HepG2 (cell line): Measurements from ENCODE around the gene DUS3L. TPM values are rescaled to one million over a fixed set of nuclear protein-coding genes. Genes with fewer than 3 reads are reported as not detected.
A peak's percentile ranks its signal among the peaks of the same experiment; 100 is the strongest.

Experiments used
- ARID4A ChIP-seq: sonication (generic); formaldehyde crosslinking; IDR thresholded peaks from 2 replicates; pipeline ENCODE4 v1.5.0; 2020; ENCODE audit warnings: mild to moderate bottlenecking, missing genetic modification reagents, borderline replicate concordance
- ASH2L ChIP-seq: fragments of 300-600, 200-600 bp; sonication (generic); IDR thresholded peaks from 2 replicates; pipeline ENCODE4 v1.7.0; 2017; ENCODE audit warnings: low read depth, mild to moderate bottlenecking, moderate library complexity, mixed read lengths, low read length; ENCODE audit not compliant: insufficient read length
- CREM ChIP-seq, 2 experiments: sonication (generic) in 1 of 2; formaldehyde crosslinking in 1 of 2; IDR thresholded peaks; 2 replicates each; pipeline versions ENCODE4 v1.4.0 to v1.6.1; 2016 to 2020; ENCODE audit warnings: antibody characterized with exemption in 1 of 2, mild to moderate bottlenecking in 1 of 2, missing genetic modification reagents in 1 of 2
- DMAP1 ChIP-seq: IDR thresholded peaks from 2 replicates; pipeline ENCODE4 v1.6.1; 2016
- EP300 ChIP-seq, 3 experiments: sonication (generic) in 1 of 3; formaldehyde crosslinking in 1 of 3; IDR thresholded peaks; 2 replicates each; pipeline versions ENCODE4 v1.5.1 to v1.6.1; 2011 to 2020; ENCODE audit warnings: low read depth in 2 of 3, low read length in 2 of 3, borderline replicate concordance in 1 of 3, improper control_type of control experiment in 1 of 3, mild to moderate bottlenecking in 1 of 3, missing genetic modification reagents in 1 of 3, moderate library complexity in 1 of 3
- ERF ChIP-seq: IDR thresholded peaks from 2 replicates; pipeline ENCODE4 v1.6.1; 2018; ENCODE audit warnings: missing biosample characterization, missing genetic modification reagents
- FOXK1 ChIP-seq: sonication (generic); formaldehyde crosslinking; IDR thresholded peaks from 2 replicates; pipeline ENCODE4 v1.4.0; 2020; ENCODE audit warnings: low read depth, missing genetic modification reagents, borderline replicate concordance
- GABPA ChIP-seq, 2 experiments: IDR thresholded peaks; 2 replicates each; pipeline ENCODE4 v1.6.1; 2011 to 2016; ENCODE audit warnings: low read depth in 2 of 2, low read length in 1 of 2, missing biosample characterization in 1 of 2, missing genetic modification characterization in 1 of 2
- HDAC1 ChIP-seq: sonication (generic); formaldehyde crosslinking; IDR thresholded peaks from 2 replicates; pipeline ENCODE4 v1.5.1; 2020; ENCODE audit warnings: mild to moderate bottlenecking, missing genetic modification reagents
- HMGA1 ChIP-seq: sonication (generic); formaldehyde crosslinking; conservative IDR thresholded peaks from 2 replicates; pipeline ENCODE4 v1.4.0; 2020; ENCODE audit warnings: missing genetic modification reagents
- HOXD1 ChIP-seq: sonication (generic); formaldehyde crosslinking; IDR thresholded peaks from 2 replicates; pipeline ENCODE4 v1.5.0; 2020; ENCODE audit warnings: missing genetic modification reagents
- JDP2 ChIP-seq: sonication (generic); formaldehyde crosslinking; IDR thresholded peaks from 2 replicates; pipeline ENCODE4 v1.8.1; 2022; ENCODE audit warnings: missing genetic modification reagents, borderline replicate concordance
- KAT7 ChIP-seq: IDR thresholded peaks from 2 replicates; pipeline ENCODE4 v1.6.1; 2018; ENCODE audit warnings: borderline replicate concordance, missing compliant biosample characterization
- PHF20 ChIP-seq: sonication (generic); formaldehyde crosslinking; IDR thresholded peaks from 2 replicates; pipeline ENCODE4 v1.5.0; 2020; ENCODE audit warnings: mild to moderate bottlenecking, missing genetic modification reagents
- RNF2 ChIP-seq: fragments of 450-650 bp; conservative IDR thresholded peaks from 2 replicates; pipeline ENCODE4 v1.6.1; 2016; ENCODE audit warnings: low read depth
- SETDB1 ChIP-seq: sonication (generic); formaldehyde crosslinking; IDR thresholded peaks from 2 replicates; pipeline ENCODE4 v1.5.1; 2020; ENCODE audit warnings: missing genetic modification reagents, mild to moderate bottlenecking, borderline replicate concordance
- SP5 ChIP-seq: IDR thresholded peaks from 2 replicates; pipeline ENCODE4 v1.6.1; 2016; ENCODE audit warnings: low read depth, borderline replicate concordance
- SRSF9 ChIP-seq: fragments of 200-400 bp; formaldehyde crosslinking; IDR thresholded peaks from 2 replicates; pipeline ENCODE4 v1.6.1; 2018; ENCODE audit warnings: borderline replicate concordance, mild to moderate bottlenecking, low read depth, low read length; ENCODE audit not compliant: insufficient read depth, poor library complexity, severe bottlenecking
- SYNCRIP ChIP-seq: fragments of 200-400 bp; formaldehyde crosslinking; IDR thresholded peaks from 2 replicates; pipeline ENCODE4 v1.6.1; 2018; ENCODE audit warnings: mild to moderate bottlenecking, low read depth, low read length; ENCODE audit not compliant: insufficient read depth
- ZIK1 ChIP-seq: sonication (generic); formaldehyde crosslinking; IDR thresholded peaks from 2 replicates; pipeline ENCODE4 v1.5.0; 2020; ENCODE audit warnings: mild to moderate bottlenecking, low read depth, missing genetic modification reagents, borderline replicate concordance
- ZNF331 ChIP-seq: sonication (generic); formaldehyde crosslinking; IDR thresholded peaks from 2 replicates; pipeline ENCODE4 v1.4.0; 2020; ENCODE audit warnings: missing genetic modification reagents
- ZNF350 ChIP-seq: sonication (generic); formaldehyde crosslinking; IDR thresholded peaks from 2 replicates; pipeline ENCODE4 v1.4.0; 2020; ENCODE audit warnings: mild to moderate bottlenecking, low read depth, missing genetic modification reagents, borderline replicate concordance
- ZNF501 ChIP-seq: sonication (generic); formaldehyde crosslinking; IDR thresholded peaks from 2 replicates; pipeline ENCODE4 v1.5.1; 2020; ENCODE audit warnings: mild to moderate bottlenecking, moderate library complexity, missing genetic modification reagents
- ZNF850 ChIP-seq: sonication (generic); formaldehyde crosslinking; conservative IDR thresholded peaks from 2 replicates; pipeline ENCODE4 v1.9.0; 2021; ENCODE audit warnings: mild to moderate bottlenecking, missing genetic modification reagents
- ZSCAN29 ChIP-seq: sonication (generic); formaldehyde crosslinking; conservative IDR thresholded peaks from 2 replicates; pipeline ENCODE4 v1.4.0; 2020; ENCODE audit warnings: mild to moderate bottlenecking, missing genetic modification reagents
- polyA plus RNA-seq, 8 experiments: library from polyadenylated mRNA; depleted of rRNA in 3 of 8; stranded (reverse) in 7 of 8; unstranded in 1 of 8; fragments of >200 nt; fragmentation: Illumina TruSeq in 4 of 8; extraction: Trizol in 4 of 8; gene quantifications; 2 replicates each; pipeline versions ENCODE4 v1.2.1 to v1.2.3, GENCODE V29; 2011 to 2016; ENCODE audit warnings: low read depth in 4 of 8, missing spikeins in 1 of 8, mixed read lengths in 1 of 8; ENCODE audit not compliant: insufficient read depth in 1 of 8
- total RNA-seq, 5 experiments: library from RNA; depleted of rRNA; stranded (reverse); fragments of >200 nt; fragmentation: Illumina TruSeq; extraction: Trizol; gene quantifications; 2 replicates each; pipeline ENCODE4 v1.2.3, GENCODE V29; 2016; ENCODE audit warnings: low read depth in 1 of 5

The DUS3L gene
- total and polyA plus RNA-seq, 2 of the 13 experiments (the other 11 are each of a cell fraction or from before 2014, with no cell fraction given): 13.3 to 25.1 TPM

GRCh38 chr19:5827891-5828660 is 37.1 kb upstream of the DUS3L start (continued):
- peak; percentile 71; the same call in 1 of the 2 replicates for TF ChIP-seq ZNF350 (CRISPR knock-in tag)
- TF ChIP-seq HOXD1 (CRISPR knock-in tag): 0 out of 2 replicates have a peak, but pooled peaks have one; percentile 18
- peak; percentile 36; the same call in 1 of the 2 replicates for TF ChIP-seq CREM (IDR thresholded peaks at IDR 0.05)
- no peak for TF ChIP-seq CREM (CRISPR knock-in tag; IDR thresholded peaks at IDR 0.05)
- no peak for TF ChIP-seq JDP2
- no peak for TF ChIP-seq SETDB1
- peak; percentile 63; the same call in 1 of the 2 replicates for TF ChIP-seq SP5 (CRISPR knock-in tag)
- no peak for TF ChIP-seq ASH2L
- TF ChIP-seq ZNF331 (CRISPR knock-in tag): peak; percentile 53
- no peak for TF ChIP-seq ZNF850 (CRISPR knock-in tag)
- peak; percentile 71 for TF ChIP-seq RNF2
- TF ChIP-seq HDAC1: peak; percentile 71; the same call in 1 of the 2 replicates
- peak; percentile 91 for TF ChIP-seq KAT7
- peak; percentile 52; the same call in 1 of the 2 replicates for TF ChIP-seq PHF20 (CRISPR knock-in tag)
- TF ChIP-seq FOXK1 (CRISPR knock-in tag): no peak
- no peak for TF ChIP-seq SYNCRIP
- TF ChIP-seq DMAP1 (CRISPR knock-in tag): peak; percentile 79; the same call in 1 of the 2 replicates
- TF ChIP-seq ARID4A (CRISPR knock-in tag): peak; percentile 79; the same call in 1 of the 2 replicates
- no peak for TF ChIP-seq ZSCAN29 (CRISPR knock-in tag)
- no peak for TF ChIP-seq SRSF9
- no peak for TF ChIP-seq HMGA1 (CRISPR knock-in tag)
- TF ChIP-seq GABPA (IDR thresholded peaks at IDR 0.05; ENCODE audit: low read depth, low read length): no peak
- no peak for TF ChIP-seq GABPA (CRISPR knock-in tag; IDR thresholded peaks at IDR 0.05; ENCODE audit: low read depth)
- peak; percentile 91 for TF ChIP-seq ZNF501 (CRISPR knock-in tag)
- no peak for TF ChIP-seq ZIK1 (CRISPR knock-in tag)
- peak; percentile 91 for TF ChIP-seq ERF (CRISPR knock-in tag)
- no peak for TF ChIP-seq EP300 (IDR thresholded peaks at IDR 0.05; ENCODE audit: low read depth in 2 of 2, low read length in 2 of 2)
- TF ChIP-seq EP300 (CRISPR knock-in tag; IDR thresholded peaks at IDR 0.05; ENCODE audit: borderline replicate concordance): peak; percentile 64
